Mucosa of gallbladder (tissue), 1 donor: ENCODE measurements around the gene SSC5D. TPM values are rescaled to one million over a fixed set of nuclear protein-coding genes. Genes with fewer than 3 reads are reported as not detected.
"Not testable (repeated sequence)": the region's sequence is repeated elsewhere in the genome, so short reads cannot be mapped to it uniquely, and the experiment has no call there.

Experiments used
- DNase-seq: peaks from one replicate; pipeline ENCODE4 v3.0.0-alpha.2; 2020; ENCODE audit warnings: low spot score
- total RNA-seq: library from RNA; stranded (reverse); gene quantifications from one replicate; pipeline ENCODE4 v1.2.1, GENCODE V29; 2021
- donor health status: DM: no; HTN: no; CAD: no.

Gene SSC5D
- total RNA-seq, 1 donor from 2014 or later, result 49.7 TPM

DNA sequence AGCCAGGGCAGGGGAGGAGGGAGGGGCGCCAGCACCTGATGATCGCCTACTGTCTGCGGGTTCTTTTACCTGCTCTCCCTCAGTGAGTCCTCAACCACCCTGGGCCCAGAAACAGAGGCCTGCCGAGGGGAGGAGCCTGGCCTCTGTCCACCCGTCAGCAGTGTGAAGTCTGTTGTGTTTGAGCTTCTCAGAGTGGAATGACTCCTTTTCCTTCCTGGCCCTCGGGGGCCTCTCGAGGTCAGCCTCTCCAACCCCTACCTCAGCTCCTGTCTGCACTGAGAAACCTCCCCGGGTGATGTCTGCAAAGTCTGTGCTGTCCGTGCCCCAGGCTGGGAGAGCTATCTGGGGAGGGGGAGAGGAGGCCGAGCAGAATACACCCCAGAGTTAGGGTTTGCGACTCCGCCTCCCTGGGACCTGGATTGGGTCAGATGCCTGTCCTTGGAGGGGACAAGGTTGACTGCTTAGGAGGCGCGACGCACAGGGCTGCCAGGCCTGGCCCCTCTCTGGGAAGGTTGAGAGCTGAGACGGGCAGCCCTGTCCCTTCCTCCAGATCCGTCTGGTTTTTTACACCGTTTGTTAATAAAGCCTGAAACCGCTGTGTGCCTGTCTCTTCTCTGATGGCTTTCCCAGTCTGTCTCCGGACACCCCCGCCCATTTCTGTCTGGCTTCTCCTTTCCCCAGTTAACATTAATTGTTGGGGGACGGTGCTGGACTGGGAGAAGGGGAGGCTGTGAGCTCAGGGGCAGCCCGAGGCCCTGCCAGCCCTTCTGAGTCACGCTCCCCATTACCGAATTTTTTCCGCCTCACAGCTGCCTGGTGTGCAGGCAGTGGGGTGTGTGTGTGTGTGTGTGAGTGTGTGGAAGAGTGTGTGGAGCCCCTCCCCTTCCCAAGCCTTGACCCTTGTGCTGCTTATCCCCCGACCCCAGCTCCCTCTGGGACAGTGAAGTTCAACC is 989 bp upstream of the SSC5D start:
- peak; percentile 70 for DNase-seq

DNA sequence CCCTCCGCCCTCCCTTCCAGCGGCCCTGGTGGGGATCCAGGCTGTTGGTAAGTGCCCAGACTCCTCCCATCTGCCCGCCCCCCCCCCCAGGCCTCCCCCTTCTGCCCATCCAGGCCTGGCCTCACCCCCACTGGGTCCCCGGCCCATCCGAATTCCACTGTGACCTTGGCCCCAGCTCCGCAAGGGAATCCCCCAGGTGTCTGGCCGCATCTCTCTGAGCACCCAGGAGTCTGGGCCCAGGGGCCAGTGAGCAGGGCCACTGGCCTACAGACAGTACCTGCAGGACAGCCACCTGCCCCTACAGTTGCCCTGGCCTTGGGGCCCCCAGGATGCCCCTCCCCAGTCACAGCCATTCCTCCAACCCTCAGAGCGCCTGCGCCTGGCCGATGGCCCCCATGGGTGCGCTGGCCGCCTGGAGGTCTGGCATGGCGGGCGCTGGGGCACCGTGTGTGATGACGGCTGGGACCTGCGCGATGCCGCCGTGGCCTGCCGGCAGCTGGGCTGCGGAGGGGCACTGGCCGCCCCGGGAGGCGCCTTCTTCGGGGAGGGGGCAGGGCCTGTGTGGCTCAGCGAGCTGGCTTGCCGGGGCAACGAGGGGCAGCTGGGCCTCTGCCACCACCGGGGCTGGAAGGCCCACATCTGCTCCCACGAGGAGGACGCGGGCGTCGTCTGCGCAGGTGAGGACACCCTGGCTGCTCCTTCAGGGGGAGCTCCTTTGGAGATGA is 912 bp downstream of the SSC5D start:
- DNase-seq, result no peak

DNA sequence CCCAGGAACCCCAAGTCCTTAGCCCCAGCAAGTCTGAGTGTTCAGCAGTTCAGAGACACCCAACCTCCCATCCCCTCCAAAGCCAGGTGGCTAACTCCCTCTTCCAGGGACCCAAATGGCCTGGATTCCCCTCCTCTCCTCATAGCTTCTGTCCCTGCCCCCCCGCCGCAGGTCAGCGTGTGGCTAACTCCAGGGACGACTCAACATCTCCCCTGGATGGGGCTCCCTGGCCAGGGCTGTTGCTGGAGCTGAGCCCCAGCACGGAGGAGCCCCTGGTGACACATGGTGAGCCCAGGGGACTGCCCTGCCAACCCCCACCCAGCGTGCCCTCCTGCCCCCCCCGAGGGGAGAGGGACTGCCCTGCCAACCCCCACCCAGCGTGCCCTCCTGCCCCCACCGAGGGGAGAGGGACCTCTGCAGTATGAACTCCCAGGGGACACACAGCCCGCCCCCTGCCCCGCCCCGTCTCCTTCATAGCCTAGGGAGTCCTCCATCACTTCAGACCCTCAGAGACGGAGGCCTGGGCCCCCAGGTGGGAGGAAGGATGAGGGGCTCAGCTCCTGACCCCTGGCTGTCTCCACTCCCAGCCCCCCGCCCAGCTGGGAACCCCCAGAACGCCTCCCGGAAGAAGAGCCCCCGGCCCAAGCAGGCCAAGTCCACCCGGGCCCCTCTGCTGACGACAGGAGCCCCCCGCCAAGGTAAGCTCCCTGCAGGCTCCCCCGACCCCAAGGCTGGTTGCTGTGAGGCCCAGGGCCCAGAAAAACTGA is 1.7 kb downstream of the SSC5D start:
- DNase-seq, result no peak

- DNase-seq, result no peak
Measured at GRCh38 chr19:55490478-55491432, 2.5 kb downstream of the SSC5D start.

DNA sequence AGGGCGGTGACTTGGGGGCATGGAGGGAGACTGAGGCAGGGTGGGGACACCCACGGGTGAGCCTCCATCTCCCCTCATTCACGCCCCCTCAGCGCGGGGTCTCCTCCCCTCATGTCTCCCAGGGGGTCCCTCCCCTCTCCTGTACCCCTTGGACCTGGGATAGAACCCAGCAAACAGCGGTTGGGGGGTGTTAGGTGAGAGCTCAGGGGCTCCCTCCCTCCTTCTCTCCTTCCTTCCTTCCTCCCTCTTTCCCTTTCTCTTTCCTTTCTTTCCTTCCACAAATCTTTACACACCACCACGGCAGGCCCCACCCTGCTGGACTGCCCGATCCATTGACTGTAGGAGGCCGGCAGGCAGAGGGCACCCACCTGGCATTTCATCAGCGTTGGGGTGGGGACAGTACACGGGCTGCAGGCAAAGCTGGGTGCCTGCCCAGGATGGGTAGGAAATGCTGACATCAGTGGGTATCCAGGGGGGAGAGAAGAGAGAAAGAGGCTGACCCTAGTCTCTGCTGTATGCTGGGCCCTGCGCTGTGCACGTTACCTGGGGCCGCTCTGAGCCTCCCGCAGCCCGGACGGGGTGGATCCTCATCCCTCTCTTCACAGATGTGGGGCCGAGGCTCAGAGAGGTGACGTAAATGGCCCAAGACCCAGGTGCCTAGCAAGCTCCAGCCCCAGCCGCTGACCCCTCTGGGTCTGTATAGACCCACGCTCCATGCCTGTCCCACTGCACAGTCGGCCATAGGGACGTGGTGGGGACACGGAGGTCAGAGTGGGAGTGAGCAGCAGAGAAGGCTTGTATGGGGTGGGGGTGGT is 3.5 kb downstream of the SSC5D start:
- no peak for DNase-seq

DNA sequence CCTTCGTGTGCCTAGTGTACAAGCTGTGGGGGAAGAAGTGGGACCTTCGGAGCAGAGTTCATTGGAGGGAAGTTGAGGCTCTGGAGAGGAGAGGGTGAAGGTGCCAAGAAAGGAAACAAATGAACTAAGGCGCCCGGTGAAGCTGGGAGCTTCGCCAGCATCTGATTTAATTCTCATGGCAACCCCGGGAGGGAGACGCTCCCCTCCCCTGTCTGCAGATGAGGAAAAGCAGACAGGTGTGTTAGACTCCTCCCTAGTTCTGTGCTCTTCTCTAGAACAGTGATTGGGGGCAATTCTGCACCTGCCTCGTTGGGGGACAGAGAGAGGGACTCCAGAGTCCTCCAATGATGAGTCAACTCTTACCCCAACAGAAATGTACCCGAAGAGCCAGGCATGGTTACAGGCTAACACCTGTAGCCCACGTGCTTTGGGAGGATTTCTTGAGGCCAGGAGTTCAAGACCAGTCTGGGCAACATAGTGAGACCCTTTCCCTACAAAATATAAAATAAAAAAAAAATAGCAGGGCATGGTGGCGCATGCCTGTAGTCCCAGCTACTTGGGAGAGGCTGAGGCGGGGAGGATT is 4.2 kb downstream of the SSC5D start:
- DNase-seq, result no peak

- DNase-seq, result no peak
Measured at GRCh38 chr19:55493052-55493644, 4.9 kb downstream of the SSC5D start.

DNA sequence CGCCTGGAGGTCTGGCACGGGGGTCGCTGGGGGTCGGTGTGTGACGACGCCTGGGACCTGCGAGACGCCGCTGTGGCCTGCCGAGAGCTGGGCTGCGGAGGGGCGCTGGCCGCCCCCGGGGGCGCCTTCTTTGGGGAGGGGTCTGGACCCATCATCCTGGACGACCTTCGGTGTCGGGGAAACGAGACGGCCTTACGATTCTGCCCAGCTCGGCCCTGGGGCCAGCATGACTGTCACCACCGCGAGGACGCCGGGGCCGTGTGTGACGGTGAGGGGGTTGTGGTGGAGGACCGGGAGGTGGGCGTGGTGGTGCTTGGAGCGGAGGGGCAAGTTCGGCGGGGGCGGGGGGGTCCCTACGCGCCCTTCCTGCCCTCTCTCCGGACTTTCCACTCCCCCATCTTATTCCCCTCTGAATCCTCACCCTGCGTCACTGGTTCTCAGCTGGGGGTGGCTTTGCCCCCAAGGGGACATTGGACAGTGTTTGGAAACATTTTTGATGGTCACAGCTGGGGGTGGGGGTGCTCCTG is 5.5 kb downstream of the SSC5D start:
- DNase-seq, result no peak

GRCh38 chr19:55494172-55494761 is 6.0 kb downstream of the SSC5D start:
- no peak for DNase-seq

DNA sequence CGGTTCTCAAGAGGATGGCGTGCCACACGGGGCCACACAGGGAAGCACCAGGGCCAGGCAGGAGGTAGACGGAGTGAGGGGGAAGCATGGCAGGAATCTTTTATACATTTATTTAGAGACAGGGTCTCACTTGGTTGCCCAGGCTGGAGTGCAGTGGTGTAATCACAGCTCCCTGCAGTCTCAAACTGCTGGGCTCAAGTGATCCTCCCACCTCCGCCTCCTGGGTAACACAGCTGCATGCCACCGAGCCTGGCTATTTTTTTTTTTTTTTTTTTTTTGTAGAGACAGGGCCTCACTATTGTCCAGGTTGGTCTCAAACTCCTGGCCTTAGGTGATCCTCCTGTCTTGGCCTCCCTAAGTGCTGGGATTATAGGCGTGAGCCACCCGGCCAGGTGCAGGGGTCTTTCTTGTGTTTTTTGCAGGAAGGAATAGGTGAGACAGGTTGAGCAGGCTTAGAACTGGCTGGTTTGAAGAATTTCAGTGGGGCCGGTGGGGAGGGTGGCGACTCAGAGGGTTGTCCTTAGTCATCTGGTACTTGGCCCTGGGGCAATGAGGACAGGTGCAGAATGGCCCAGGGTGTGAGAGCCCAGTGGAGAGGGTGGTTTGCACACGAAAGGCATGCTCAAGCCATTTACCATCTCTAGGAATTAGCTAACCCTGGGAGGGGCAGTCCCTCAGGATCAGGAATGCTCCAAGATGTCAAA is 7.6 kb downstream of the SSC5D start:
- DNase-seq, result no peak

DNA sequence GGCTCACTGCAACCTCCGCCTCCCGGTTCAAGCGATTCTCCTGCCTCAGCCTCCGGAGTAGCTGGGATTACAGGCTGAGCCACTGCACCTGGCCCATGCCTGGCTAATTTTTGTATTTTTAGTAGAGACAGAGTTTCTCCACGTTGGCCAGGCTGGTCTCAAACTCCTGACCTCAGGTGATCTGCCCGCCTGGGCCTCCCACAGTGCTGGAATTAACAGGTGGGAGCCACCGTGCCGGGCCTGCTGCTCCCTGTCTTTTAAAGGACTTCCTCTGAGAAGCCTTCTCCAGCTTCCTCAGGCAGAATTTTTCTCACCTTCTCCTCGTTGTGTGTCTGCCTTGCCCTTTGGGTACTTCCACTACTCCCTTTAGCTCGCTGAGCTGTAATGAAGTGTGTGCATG is 8.6 kb downstream of the SSC5D start:
- not testable (repeated sequence) for DNase-seq

DNA sequence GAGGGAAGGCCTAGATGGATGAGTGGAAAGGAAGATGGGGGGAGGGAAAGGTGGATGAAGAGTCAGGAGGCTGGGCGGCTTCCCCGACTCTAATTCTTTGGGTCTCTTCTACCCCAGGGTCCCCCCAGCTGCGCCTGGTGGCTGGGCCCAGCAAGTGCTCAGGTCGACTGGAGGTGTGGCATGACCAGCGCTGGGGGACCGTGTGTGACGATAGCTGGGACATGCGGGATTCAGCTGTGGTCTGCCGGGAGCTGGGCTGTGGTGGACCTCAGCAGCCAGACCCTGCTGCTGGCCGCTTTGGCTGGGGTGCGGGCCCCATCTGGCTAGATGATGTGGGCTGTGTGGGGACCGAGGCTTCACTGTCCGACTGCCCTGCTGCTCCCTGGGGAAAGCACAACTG is 9.5 kb downstream of the SSC5D start:
- DNase-seq, result no peak

DNA sequence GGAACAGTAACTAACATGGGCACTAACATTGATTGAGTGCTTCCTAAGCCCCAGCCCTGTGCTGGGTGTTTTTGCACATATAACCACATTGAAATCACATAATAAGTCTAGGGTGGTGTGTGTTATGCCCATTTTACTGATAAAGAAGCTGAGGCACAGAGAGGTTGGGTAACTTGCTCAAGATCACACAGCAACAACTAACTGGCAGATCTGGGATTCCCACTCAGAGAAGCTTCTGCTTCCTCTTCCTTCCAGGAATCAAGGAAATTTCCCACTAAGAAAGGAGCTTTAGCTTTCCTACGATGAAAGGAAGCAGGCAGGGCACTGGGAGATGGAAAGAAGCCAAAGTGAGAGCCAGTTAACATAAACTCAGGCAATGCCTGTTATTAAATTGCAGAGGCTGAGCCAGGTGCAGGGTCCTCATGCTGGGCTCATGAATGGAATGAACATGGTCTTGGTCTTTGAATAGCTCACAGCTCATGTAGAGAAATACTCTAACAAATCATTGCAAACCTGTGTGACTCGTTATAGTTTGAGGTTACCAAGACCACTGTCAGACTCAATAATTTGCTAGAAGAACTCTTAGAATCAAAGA is 10.1 kb downstream of the SSC5D start:
- DNase-seq, result no peak

DNA sequence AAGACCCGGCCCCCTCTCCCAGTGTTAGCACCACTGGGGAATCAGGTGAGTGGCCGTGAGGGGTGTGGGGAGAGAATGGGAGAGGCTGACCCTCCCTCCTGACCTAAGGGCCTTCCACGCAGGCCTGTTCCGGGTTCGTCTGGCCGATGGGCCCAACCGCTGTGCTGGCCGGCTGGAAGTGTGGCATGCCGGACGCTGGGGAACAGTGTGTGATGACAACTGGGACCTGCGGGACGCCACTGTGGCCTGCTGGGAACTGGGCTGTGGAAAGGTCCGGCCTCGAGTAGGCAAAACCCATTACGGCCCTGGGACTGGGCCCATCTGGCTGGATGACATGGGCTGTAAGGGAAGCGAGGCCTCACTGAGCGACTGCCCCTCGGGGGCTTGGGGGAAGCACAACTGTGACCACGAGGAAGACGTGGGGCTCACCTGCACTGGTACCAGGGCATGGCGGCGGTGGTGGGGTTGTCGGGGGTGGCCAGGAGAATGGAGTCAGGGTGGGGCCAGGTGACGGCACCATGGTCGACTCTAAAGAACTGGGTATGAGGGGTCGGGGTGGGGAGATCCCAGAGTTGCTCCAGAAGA is 12.2 kb downstream of the SSC5D start:
- DNase-seq, result no peak

DNA sequence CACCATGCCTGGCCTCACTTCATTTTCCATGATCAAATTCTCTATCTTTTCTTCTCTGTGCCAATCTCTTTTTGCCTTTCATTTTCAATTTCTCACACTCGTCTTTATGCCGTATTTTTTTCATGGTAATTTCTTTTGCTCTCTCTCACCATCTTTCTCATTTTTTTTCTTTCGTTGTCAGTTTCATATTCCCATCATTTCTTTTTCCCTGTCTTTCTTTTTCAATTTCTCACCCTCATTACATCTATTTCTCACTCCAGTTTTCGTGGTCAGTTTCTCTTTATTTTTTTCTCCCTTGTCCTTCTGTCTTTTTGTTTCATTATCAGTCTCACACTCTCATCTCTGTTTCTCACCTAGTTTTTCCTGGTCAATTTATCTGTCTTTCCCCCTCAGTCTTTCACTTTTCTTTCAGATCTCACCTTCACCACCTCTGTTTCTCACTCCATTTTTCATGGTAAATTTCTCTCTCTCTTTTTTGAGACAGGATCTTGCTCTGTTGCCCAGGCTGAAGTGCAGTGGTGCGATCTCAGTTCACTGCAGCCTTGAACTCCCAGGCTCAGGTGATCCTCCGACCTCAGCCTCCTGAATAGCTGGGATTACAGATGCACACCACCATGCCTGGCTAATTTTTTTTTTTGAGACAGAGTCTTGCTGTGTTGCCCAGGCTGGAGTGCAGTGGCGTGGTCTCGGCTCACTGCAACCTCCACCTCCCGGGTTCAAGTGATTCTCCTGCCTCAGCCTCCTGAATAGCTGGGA is 14.1 kb downstream of the SSC5D start:
- no peak for DNase-seq

DNA sequence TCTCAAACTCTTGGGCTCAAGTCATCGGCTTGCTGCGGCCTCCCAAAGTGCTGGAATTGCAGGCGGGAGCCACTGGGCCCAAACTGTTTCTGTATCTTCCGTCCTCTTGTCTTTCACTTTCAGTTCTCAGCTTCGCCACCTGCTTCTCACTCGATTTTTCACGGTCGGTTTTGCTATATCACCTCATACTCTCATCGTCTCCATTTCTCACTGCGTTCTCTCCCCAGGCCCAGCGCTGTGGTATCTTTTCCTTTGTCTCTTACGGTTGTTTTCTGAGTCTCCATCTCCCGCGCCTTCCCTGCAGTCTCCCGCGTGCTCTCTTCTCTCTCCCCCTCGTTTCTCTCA is 14.9 kb downstream of the SSC5D start:
- no peak for DNase-seq
